Measurements from ENCODE around the gene PRDM16.

DNA sequence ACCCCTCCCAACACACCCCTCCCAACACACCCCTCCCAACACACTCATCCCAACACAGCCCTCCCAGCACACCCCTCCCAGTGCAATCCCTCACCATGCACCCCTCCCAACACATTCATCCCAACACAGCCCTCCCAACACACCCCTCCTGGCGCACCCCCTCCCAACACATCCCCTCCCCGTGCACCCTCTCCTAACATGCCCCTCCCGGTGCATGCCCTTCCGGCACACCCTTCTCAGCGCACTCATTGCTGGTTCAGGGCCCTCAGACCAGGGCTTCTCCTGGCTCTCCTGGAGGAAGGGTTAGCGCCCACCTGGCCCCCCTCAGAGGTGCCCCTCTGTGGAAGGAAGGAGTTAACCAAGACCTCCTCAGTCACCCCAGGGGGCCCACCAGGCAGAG lies 310.9 kb downstream of the PRDM16 start:
- TF ChIP-seq, protein P1, sequence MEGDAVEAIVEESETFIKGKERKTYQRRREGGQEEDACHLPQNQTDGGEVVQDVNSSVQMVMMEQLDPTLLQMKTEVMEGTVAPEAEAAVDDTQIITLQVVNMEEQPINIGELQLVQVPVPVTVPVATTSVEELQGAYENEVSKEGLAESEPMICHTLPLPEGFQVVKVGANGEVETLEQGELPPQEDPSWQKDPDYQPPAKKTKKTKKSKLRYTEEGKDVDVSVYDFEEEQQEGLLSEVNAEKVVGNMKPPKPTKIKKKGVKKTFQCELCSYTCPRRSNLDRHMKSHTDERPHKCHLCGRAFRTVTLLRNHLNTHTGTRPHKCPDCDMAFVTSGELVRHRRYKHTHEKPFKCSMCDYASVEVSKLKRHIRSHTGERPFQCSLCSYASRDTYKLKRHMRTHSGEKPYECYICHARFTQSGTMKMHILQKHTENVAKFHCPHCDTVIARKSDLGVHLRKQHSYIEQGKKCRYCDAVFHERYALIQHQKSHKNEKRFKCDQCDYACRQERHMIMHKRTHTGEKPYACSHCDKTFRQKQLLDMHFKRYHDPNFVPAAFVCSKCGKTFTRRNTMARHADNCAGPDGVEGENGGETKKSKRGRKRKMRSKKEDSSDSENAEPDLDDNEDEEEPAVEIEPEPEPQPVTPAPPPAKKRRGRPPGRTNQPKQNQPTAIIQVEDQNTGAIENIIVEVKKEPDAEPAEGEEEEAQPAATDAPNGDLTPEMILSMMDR (IDR thresholded peaks at IDR 0.05), result no peak
- no peak for TF ChIP-seq POLR2A (IDR thresholded peaks at IDR 0.05)
